Left hindlimb (tissue), 1 donor: ENCODE measurements around the gene CARD19.
"Not testable (repeated sequence)": the region's sequence is repeated elsewhere in the genome, so short reads cannot be mapped to it uniquely, and the experiment has no call there.

ENCODE experiments used
- DNase-seq: peaks from one replicate; pipeline ENCODE4 v3.0.0-alpha.2; 2018

The CARD19 gene

GRCh38 chr9:93134740-93135444 lies 38.9 kb downstream of the CARD19 start:
- peak; percentile 29 for DNase-seq

DNA sequence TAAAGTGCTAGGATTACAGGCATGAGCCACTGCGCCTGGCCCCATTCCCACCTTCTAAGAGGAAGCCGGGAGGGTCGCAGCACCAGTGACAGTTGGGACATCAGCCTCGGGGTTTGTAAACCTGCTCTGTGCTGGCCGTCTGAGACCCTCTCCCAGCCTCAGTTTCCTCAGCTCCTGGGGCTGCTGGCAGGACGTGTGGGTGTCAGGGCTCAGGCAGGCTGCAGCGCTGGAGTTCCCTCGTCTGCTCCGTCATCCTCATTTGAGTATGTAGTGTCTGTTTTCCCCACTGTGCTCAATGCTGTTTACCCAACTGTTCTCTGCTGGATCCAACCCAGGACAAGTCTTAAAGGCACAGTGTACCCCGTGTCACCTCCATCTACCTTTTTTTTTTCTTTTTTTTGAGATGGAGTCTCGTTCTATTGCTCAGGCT lies 40.0 kb downstream of the CARD19 start:
- no peak for DNase-seq

- DNase-seq = no peak
Observed at GRCh38 chr9:93137362-93137761, 41.3 kb downstream of the CARD19 start.

DNA sequence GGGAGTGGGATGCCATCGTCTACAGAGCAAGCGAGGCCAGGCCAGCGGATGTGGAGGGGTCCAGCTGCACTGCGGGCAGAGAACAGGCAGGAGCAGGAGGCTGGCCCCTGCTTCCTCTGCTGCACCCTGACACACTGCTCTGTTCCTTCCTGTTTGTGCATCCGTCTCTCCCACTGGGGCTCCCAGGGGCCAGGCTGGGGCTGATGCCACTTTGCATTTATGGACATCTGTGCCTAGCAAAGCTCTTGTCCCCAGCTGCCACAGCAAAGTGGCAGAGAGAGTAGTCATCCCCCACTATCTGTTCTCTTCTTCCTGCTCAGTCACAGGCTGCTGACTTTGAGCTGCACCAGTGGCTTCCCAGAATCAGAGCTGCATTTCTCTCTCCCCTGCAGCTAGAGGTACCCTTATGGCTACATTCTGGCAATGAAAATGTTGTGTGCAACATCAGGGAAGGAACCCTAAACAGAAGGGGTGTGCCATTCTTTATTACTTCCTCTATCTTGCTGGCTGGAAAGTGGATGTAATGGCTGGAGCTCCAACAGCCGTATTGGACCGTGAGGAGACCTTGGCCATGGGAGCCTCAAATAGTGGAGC lies 42.3 kb downstream of the CARD19 start:
- no peak for DNase-seq

GRCh38 chr9:93139365-93140182 lies 43.6 kb downstream of the CARD19 start:
- DNase-seq = no peak

- no peak for DNase-seq
Observed at GRCh38 chr9:93141771-93142483, 45.9 kb downstream of the CARD19 start.

GRCh38 chr9:93143830-93144530 lies 48.0 kb downstream of the CARD19 start:
- peak; percentile 87 for DNase-seq

- DNase-seq = not testable (repeated sequence)
Observed at GRCh38 chr9:93146696-93147095, 50.7 kb downstream of the CARD19 start.

GRCh38 chr9:93147632-93148031 lies 51.6 kb downstream of the CARD19 start:
- DNase-seq = no peak

GRCh38 chr9:93148721-93149120 lies 52.7 kb downstream of the CARD19 start:
- DNase-seq = no peak

- no peak for DNase-seq
Observed at GRCh38 chr9:93149361-93149760, 53.3 kb downstream of the CARD19 start.

GRCh38 chr9:93151097-93151784 lies 55.2 kb downstream of the CARD19 start:
- DNase-seq = no peak

GRCh38 chr9:93154293-93154903 lies 58.4 kb downstream of the CARD19 start:
- no peak for DNase-seq

DNA sequence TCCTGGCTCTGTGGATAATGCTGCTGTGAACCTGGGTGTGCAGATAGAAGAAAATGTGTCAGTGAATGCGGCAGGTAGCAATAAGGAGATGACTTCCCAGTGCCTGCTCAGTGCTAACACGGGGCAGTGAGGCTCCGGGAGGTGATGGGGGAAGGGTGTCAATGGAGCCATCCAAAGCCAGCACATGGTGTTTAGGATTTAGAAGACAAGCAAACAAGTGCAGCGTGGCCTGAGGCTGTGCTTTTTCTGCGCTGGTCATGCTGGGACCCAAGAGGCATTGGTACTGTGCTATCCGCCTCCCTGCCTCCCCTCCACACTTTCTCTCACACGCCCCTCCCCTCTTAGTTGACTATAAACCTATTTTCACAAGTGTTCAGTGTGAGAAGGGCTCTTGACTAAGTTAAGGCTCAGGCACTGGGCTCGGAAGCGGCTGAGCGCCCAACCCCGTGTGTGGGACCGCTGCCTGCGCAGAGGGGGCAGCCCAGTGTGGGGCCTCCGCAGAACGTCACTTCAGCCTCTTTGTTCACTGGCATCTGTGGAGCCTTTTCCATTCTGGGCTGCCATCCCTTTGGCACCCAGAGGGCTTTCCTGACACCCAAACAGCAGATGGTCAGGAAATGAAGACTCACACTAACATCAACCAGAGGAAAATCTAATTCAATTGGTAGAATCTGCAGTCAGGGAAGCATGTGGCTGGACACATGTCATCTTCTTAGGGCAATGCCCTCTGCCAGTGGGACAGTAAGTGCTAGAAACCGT lies 59.9 kb downstream of the CARD19 start:
- no peak for DNase-seq

- no peak for DNase-seq
Observed at GRCh38 chr9:93156475-93157008, 60.5 kb downstream of the CARD19 start.

GRCh38 chr9:93159601-93160471 lies 63.8 kb downstream of the CARD19 start:
- peak; percentile 91 for DNase-seq

DNA sequence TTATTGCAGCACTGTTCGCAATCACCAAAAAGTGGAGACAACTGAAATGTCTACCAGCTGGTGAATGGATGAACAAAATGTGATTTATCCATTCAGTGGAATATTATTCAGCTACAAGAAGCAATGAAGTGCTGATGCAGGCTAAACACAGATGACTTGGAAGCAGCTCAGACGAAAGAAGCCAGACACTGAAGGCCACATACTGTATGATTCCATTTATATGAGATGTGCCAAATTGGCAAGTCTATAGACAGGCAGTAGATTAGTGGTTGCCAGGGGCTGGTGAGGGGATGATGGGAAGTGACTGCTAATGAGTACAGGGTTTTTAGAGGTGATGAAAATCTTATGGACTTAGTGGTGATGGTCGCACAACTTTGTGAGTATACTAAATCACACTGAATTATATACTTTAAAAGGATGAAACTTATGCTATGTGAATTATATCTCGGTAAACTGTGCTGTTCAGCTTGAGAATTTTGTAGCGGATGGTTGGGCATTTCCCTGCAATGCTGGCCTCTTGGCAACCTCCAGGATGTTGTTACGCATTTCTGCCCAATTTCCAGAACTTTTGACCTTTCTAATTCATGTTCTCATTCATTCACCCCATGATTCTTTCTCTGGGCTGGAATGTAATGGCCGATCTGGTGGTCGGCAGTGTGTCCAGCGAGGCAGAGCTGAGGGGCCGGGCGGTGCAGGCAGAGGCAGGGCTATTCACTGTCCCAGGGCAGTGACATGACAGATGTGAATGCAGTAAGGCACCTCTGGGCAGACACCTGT lies 66.0 kb downstream of the CARD19 start:
- peak; percentile 65 for DNase-seq
